ENCODE data around the gene AIFM3. TPM values are rescaled to one million over a fixed set of nuclear protein-coding genes. Genes with fewer than 3 reads are reported as not detected.

Gene AIFM3
- total RNA-seq, 1 experiment from 2014 or later = 9.7 TPM

GRCh38 chr22:21000987-21001600, 34.0 kb downstream of the AIFM3 start:
- ChIA-PET CTCF (interaction anchor here (1.2 kb wide), 1 partner anchor 116 kb away, joined by 3 read pairs; no protein-coding TSS in a partner anchor), RAD21 (ENCODE audit: low non-redundant PET in 1 of 2, low total read pairs in 2 of 2, uncharacterized antibody in 2 of 2, unreplicated experiment in 2 of 2) (no interaction called here), POLR2A (no interaction called here)
- BruUV-seq (replicated peaks) = no TSS peak
- intact Hi-C loops (cut with micrococcal nuclease) = no loop called here
- H3K4me3 ChIP-seq (replicated peaks in 1 of 2; ENCODE audit: low read depth in 1 of 2, low read length in 2 of 2) = peak overlapping the region; percentile 81 to 87
- H3K9ac ChIP-seq (ENCODE audit: low read length) = peak overlapping the region; percentile 95
- H3K27ac ChIP-seq (ENCODE audit: low read depth, low read length) = peak overlapping the region; percentile 97
- H3K9me3 ChIP-seq (ENCODE audit: control insufficient read depth in 1 of 2, insufficient read depth in 1 of 2, low read depth in 1 of 2, low read length in 2 of 2) = no peaks in the 10 kb centered on the region
- peak overlapping the region; percentile 86 for H3K4me2 ChIP-seq (ENCODE audit: low read length)
- no peak overlapping the region for H2AFZ ChIP-seq (ENCODE audit: low read depth, low read length, poor library complexity, severe bottlenecking)
- no peaks in the 10 kb centered on the region for H3K27me3 ChIP-seq (ENCODE audit: insufficient read depth, low read length)
- H3K9me2 ChIP-seq (ENCODE audit: insufficient read depth) = no peaks in the 10 kb centered on the region
- DNase-seq (ENCODE audit: low read depth, low spot score) = no peak
- TF ChIP-seq ZFX (IDR thresholded peaks at IDR 0.05) (peak; percentile 33; the same call in 1 of the 2 replicates), ZBTB33 (IDR thresholded peaks at IDR 0.05; ENCODE audit: extremely low read depth, insufficient replicate concordance, low read length) (no peak)
- peaks cover 3 to 11% of the 10 kb centered on the region in 2 experiments; a peak in 3 of 4 replicates for H3K36me3 ChIP-seq (ENCODE audit: control insufficient read depth in 1 of 2, insufficient read depth in 2 of 2, low read length in 2 of 2)
- ATAC-seq = no peak
- peaks cover 38% of the 10 kb centered on the region for H3K79me2 ChIP-seq (ENCODE audit: insufficient read depth, low read length)
- H4K20me1 ChIP-seq (ENCODE audit: insufficient read depth) = no peaks in the 10 kb centered on the region
- H3K4me1 ChIP-seq (ENCODE audit: control insufficient read depth in 1 of 2, insufficient read depth in 2 of 2, low read length in 2 of 2) = peaks cover 17 to 28% of the 10 kb centered on the region in 2 experiments

- Histone ChIP-seq H3K4me2 (ENCODE audit: low read length) (peak within 1 kb of the TSS; percentile 86), H3K9me2 (ENCODE audit: insufficient read depth) (no peaks in the 10 kb centered on the region), H3K4me1 (ENCODE audit: control insufficient read depth in 1 of 2, insufficient read depth in 2 of 2, low read length in 2 of 2) (peaks cover 17 to 28% of the 10 kb centered on the region in 2 experiments), H3K79me2 (ENCODE audit: insufficient read depth, low read length) (peaks cover 38% of the 10 kb centered on the region), H2AFZ (ENCODE audit: low read depth, low read length, poor library complexity, severe bottlenecking) (no peak within 1 kb of the TSS), H4K20me1 (ENCODE audit: insufficient read depth) (no peaks in the 10 kb centered on the region), H3K36me3 (ENCODE audit: control insufficient read depth in 1 of 2, insufficient read depth in 2 of 2, low read length in 2 of 2) (peaks cover 3 to 11% of the 10 kb centered on the region in 2 experiments; a peak in 3 of 4 replicates), H3K27me3 (ENCODE audit: insufficient read depth, low read length) (no peaks in the 10 kb centered on the region), H3K9ac (ENCODE audit: low read length) (peak within 1 kb of the TSS; percentile 95), H3K27ac (ENCODE audit: low read depth, low read length) (peak within 1 kb of the TSS; percentile 97), H3K9me3 (ENCODE audit: control insufficient read depth in 1 of 2, insufficient read depth in 1 of 2, low read depth in 1 of 2, low read length in 2 of 2) (no peaks in the 10 kb centered on the region), H3K4me3 (replicated peaks in 1 of 2; ENCODE audit: low read depth in 1 of 2, low read length in 2 of 2) (peak within 1 kb of the TSS; percentile 81 to 87)
- ChIA-PET POLR2A (interaction anchor here (0.6 to 0.9 kb wide), 4 partner anchors 13 to 116 kb away, joined by 3 to 4 read pairs (median 3); partner anchors contain the start of genes CRKL and P2RX6), CTCF (interaction anchor here (0.8 to 1.6 kb wide), 3 partner anchors 19 to 197 kb away, joined by 3 read pairs; no protein-coding TSS in a partner anchor), RAD21 (ENCODE audit: low non-redundant PET in 1 of 2, low total read pairs in 2 of 2, uncharacterized antibody in 2 of 2, unreplicated experiment in 2 of 2) (no interaction called here)
- intact Hi-C loops (cut with micrococcal nuclease) = loop anchor here (2.0 kb wide), 1 partner anchor 19 kb away; the partner anchor contains the start of gene LZTR1
- BruUV-seq (replicated peaks) = TSS peak; percentile 78
- ATAC-seq = peak; percentile 88
- peak; percentile 89 for DNase-seq (ENCODE audit: low read depth, low spot score)
- TF ChIP-seq POLR2AphosphoS5 (IDR thresholded peaks at IDR 0.05; ENCODE audit: low read depth, low read length) (peak; percentile 88), CEBPB (IDR thresholded peaks at IDR 0.05; ENCODE audit: low read depth) (no peak), SIN3A (IDR thresholded peaks at IDR 0.05; ENCODE audit: low read depth) (peak; percentile 80), ELF1 (IDR thresholded peaks at IDR 0.05; ENCODE audit: borderline replicate concordance, low read depth) (no peak), YY1 (IDR thresholded peaks at IDR 0.05; ENCODE audit: extremely low read depth, insufficient replicate concordance, low read depth, low read length) (no peak), CTCF (IDR thresholded peaks at IDR 0.05 in 2 of 3, conservative IDR thresholded peaks at IDR 0.05 in 1 of 3; ENCODE audit: borderline replicate concordance in 1 of 3, insufficient read depth in 1 of 3, low read depth in 2 of 3, low read length in 2 of 3) (no peak), POLR2A (IDR thresholded peaks at IDR 0.05; ENCODE audit: borderline replicate concordance, extremely low read depth, insufficient read depth, insufficient read length) (peak; percentile 84), SRF (IDR thresholded peaks at IDR 0.05; ENCODE audit: low read depth) (no peak), TCF7L2 (IDR thresholded peaks at IDR 0.05; ENCODE audit: borderline replicate concordance, extremely low read depth, insufficient read depth, insufficient read length) (peak; percentile 34), RAD21 (IDR thresholded peaks at IDR 0.05; ENCODE audit: low read depth) (no peak), CBX3 (IDR thresholded peaks at IDR 0.05; ENCODE audit: low read depth) (0 out of 2 replicates have a peak, but pooled peaks have one; percentile 35)
- TF ChIP-seq, protein P1, sequence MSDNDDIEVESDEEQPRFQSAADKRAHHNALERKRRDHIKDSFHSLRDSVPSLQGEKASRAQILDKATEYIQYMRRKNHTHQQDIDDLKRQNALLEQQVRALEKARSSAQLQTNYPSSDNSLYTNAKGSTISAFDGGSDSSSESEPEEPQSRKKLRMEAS (IDR thresholded peaks at IDR 0.05) = peak; percentile 95
Observed at GRCh38 chr22:21001601-21002325, 34.7 kb downstream of the AIFM3 start, which contains the start of gene THAP7. Gene THAP7, minus strand, starts transcription at chr22:21002118. Its CDS starts 207 bp downstream, at chr22:21001911.
